ENCODE data around the gene FAM210A.

DNA sequence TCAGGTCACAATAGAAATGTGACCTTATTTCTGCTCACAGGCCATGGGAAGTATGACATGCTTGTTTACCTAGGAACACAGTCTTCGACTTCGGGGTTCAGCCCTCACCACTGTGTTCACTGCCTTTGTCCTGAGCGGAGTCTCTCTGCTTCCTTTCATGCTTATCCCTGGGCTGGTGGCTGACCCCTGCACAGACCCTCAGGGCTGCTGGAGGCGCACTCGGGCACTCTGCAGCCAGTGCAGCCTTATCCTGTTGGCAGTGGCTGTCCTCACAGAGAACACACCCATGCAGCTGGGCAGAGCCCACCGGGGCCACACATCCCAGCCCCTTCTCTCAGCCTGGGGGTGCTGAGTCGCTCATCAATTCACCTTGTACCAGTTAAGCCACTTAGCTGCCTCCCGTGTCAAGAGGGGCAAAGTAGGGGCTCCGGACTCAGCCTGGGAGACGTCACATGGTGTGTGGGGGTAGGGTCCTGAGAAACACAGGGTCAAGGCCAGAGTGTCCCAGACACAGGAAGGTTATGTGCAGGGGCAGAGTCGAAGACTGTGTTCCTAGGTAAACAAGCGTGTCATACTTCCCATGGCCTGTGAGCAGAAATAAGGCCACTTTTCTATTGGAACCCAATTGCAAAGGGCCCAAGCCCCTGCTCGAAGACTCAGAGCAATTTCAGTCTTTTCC, 107.5 kb downstream of the FAM210A start:
- TF ChIP-seq, protein P1, sequence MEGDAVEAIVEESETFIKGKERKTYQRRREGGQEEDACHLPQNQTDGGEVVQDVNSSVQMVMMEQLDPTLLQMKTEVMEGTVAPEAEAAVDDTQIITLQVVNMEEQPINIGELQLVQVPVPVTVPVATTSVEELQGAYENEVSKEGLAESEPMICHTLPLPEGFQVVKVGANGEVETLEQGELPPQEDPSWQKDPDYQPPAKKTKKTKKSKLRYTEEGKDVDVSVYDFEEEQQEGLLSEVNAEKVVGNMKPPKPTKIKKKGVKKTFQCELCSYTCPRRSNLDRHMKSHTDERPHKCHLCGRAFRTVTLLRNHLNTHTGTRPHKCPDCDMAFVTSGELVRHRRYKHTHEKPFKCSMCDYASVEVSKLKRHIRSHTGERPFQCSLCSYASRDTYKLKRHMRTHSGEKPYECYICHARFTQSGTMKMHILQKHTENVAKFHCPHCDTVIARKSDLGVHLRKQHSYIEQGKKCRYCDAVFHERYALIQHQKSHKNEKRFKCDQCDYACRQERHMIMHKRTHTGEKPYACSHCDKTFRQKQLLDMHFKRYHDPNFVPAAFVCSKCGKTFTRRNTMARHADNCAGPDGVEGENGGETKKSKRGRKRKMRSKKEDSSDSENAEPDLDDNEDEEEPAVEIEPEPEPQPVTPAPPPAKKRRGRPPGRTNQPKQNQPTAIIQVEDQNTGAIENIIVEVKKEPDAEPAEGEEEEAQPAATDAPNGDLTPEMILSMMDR (IDR thresholded peaks at IDR 0.05) = no peak
- TF ChIP-seq POLR2A (IDR thresholded peaks at IDR 0.05) (no peak), EP300 (IDR thresholded peaks at IDR 0.05) (no peak)
